Astrocyte of the cerebellum (primary cell): ENCODE measurements around the gene PGBD1.
A peak's percentile ranks its signal among the peaks of the same experiment; 100 is the strongest.

Experiments used
- DNase-seq: peaks from one replicate; pipeline ENCODE4 v3.0.0-alpha.2; 2011; ENCODE audit warnings: low read depth
- H3K4me3 ChIP-seq: 2 replicates; pipeline ENCODE4 v1.5.1; 2011; ENCODE audit warnings: mild to moderate bottlenecking, low read depth, low read length, moderate library complexity
- in situ Hi-C: cut with HindIII; loops from 2 replicates; pipeline ENCODE4 v1.10.0; 2017; ENCODE audit warnings: low sequenced_read_pairs
- TF ChIP-seq, protein P1 (sequence below): IDR thresholded peaks from 2 replicates; pipeline ENCODE4 v1.5.1; 2012; ENCODE audit warnings: low read length, low read depth, moderate library complexity, mild to moderate bottlenecking; ENCODE audit errors: missing control alignments

Gene PGBD1

DNA sequence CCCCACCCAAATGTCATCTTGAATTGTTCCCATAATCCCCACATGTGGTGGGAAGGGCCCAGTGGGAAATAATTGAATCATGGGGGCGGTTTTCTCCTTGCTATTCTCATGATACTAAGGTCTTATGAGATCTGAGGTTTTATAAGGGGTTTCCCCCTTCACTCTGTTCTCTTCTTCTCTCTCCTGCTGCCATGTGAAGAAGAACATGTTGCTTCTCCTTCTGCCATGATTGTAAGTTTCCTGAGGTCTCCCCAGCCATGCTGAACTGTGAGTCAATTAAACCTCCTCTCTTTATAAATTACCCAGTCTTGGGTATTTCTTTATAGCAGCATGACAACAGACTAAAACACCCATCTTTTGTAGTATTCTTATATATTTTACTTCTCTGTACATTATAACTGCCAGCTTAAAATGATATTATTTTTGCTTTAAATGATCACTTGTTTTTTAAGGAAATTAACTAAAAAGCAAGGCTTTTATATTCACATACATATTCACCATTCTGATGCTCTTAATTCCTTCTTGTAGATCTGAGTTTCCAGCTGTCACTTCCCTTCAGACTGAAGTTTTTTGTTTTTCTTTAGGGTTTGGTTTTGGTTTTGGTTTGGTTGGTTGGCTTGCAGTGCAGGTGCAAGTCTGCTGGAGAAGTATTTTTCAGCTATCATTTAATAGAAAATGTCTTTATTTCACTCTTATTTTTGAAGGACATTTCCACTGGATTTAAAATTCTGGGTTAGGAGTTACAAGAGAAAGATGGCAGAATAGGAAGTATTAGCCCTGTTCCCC is 59.1 kb downstream of the PGBD1 start:
- in situ Hi-C loops: no loop called here
- no peak for DNase-seq
- TF ChIP-seq, protein P1, sequence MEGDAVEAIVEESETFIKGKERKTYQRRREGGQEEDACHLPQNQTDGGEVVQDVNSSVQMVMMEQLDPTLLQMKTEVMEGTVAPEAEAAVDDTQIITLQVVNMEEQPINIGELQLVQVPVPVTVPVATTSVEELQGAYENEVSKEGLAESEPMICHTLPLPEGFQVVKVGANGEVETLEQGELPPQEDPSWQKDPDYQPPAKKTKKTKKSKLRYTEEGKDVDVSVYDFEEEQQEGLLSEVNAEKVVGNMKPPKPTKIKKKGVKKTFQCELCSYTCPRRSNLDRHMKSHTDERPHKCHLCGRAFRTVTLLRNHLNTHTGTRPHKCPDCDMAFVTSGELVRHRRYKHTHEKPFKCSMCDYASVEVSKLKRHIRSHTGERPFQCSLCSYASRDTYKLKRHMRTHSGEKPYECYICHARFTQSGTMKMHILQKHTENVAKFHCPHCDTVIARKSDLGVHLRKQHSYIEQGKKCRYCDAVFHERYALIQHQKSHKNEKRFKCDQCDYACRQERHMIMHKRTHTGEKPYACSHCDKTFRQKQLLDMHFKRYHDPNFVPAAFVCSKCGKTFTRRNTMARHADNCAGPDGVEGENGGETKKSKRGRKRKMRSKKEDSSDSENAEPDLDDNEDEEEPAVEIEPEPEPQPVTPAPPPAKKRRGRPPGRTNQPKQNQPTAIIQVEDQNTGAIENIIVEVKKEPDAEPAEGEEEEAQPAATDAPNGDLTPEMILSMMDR: no peak
- no peak overlapping the region for H3K4me3 ChIP-seq

DNA sequence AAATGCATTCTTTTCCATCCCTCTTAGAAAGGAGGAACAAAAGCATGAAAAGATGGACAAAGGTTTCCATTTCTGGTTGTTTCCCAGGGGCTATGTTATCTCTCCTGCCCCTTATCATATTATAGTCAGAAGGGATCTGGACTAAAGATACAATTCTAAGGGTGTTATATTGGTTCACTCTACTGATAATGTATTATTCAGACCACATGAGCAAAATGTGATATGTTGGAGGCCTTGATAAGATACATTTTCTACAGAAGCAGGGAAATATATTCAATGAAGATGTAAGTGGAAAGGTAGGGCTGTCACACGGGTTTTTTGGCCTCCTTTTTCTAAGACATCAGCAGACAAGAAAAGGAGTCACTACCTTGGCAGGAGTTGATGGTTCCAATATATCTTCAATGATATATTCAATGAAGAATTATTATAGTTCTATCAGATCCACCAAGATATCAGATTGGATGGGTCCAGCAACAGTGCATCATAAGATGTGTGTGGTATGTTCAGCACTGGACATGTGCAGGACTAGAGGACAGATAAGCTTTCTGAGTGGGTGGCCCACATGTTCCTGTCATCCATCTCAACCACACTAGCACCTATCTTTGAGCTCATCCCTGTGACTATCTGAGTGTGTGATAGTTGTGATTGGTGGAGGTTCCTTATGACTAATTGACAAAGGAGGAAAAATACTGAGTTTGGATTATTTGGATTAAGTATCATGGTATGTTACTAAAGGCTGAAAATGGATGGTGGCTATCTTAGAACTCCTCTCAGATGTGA is 62.7 kb downstream of the PGBD1 start:
- in situ Hi-C loops: no loop called here
- DNase-seq: no peak
- TF ChIP-seq, protein P1: no peak
- H3K4me3 ChIP-seq: no peak overlapping the region

DNA sequence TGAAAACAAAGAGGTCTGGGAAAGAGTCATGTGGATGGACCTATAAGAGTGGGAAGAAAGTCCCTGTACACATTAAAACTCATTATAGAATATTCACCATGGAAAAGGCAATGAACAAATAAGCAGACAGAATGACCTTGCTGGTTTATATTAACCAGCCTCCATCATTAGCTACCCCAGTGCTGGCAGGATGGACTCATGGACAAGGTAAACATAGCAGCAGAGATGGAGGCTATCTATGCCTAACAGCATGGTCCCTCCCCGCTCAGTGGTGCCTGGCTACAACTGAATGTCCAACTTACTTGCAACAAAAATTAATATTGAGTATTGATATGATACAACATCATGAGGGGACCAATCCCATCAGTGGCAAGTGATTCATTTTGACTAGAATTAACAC is 63.8 kb downstream of the PGBD1 start:
- in situ Hi-C loops: no loop called here
- H3K4me3 ChIP-seq: no peak overlapping the region
- DNase-seq: no peak
- TF ChIP-seq, protein P1: no peak

DNA sequence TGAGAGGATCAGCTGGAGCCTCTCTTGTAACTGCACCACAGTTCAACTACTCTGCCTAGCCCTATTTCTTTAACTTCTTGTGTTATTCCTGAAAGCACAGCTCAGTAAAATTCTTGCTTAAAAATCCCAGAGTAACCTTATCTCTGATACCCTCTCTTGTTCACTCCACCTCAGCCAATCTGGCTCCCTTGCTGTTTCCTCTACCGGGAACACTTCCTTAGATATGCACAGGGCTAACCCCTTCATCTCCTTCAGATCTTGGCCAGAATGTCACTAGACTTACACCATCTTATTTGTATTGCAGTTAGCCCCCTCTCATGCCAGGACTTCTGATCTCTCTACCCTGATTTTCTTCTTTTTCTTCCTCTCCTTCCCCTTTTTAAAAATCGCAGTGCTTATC is 65.7 kb downstream of the PGBD1 start:
- TF ChIP-seq, protein P1: no peak
- in situ Hi-C loops: no loop called here
- no peak overlapping the region for H3K4me3 ChIP-seq
- DNase-seq: no peak

DNA sequence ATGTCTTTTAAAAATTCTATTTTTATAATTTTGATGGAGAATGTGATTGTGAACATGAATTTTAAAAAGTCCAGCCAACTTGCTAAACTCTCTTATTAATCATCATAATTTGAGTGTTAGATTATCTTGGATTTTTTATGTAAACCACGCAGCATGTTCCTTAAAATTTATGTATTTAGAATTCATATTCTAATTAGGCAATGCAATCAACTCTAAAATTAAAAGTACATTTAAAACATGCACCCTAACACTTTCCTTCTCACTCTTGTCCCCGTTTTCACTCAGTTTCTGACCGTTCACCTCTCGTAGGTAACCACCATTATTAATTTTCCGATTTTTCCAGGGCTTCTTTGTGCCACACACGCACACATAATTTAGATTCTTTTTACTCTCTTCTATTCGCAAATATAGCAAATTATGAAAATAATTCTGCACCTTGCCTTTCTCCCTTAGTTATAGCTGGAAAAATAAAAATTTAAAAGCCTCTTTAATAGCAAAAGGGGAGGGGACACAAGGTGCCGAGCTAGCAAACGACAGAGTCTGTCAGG is 68.0 kb downstream of the PGBD1 start:
- no peak for DNase-seq
- in situ Hi-C loops: no loop called here
- TF ChIP-seq, protein P1: no peak
- peak overlapping the region; percentile 92 for H3K4me3 ChIP-seq

DNA sequence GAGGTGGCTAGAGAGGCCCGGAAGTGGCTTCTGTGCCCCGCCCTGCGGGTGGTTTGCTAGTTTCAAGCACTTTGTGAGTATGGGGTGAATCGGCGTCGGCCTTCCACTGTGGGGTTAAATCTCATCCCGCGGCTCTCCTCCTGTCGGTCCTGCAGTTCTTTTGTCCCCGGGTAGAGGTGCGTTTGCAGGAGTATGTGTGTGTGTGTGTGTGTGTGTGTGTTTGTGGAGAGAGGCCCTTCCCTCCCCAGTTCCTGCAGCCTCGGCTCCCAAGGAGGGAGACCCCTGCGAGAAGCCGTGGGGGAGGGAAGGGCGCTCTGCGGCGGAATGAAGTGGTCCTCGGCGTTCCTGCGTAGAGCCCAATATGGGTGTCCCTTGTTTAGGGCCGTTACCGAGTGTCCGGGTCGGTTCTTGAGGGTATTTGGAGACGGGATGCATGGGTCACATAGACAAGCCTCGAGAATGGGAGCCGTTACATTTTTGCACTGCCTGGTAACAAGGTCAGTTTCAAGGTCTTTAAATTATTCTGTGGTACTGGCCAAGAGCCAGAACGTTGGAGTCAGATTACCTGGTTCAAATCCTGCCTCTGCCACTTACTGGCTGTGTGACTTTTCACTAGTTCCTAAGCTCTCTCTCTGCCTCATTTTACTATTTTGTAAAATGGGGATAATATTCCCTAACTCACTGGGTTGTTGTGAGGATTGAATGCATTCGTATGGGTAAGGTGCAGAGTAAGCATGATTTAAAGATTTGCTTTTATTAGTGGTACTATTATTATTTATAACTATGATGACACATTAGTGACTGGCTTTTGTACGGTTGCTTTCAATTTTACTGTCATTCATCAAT is 68.7 kb downstream of the PGBD1 start, which contains the start of gene ZKSCAN3:
TSS of gene ZKSCAN3 (plus strand) at position 56 of the 846 bp plus-strand sequence. CDS start 9,640 bp downstream, outside the sequence.
- in situ Hi-C loops: no loop called here
- TF ChIP-seq, protein P1: no peak
- peak; percentile 28 for DNase-seq
- H3K4me3 ChIP-seq: peak within 1 kb of the TSS; percentile 92
